ENCODE measurements around the gene GPC6. TPM values are rescaled to one million over a fixed set of nuclear protein-coding genes. Genes with fewer than 3 reads are reported as not detected.

Gene GPC6
- total RNA-seq, 3 donors from 2014 or later: 0.03 to 0.08 TPM; not detected in 1

GRCh38 chr13:93862259-93862658, 635.7 kb downstream of the GPC6 start:
- DNase-seq: no peak
- Mint-ChIP-seq H3K4me3 (no peak overlapping the region), H3K4me1 (ENCODE audit: low read depth) (no peaks in the 10 kb centered on the region), H3K9me3 (no peaks in the 10 kb centered on the region), H3K36me3 (ENCODE audit: insufficient read depth) (no peaks in the 10 kb centered on the region), H3K27me3 (ENCODE audit: low read depth) (peaks cover 5% of the 10 kb centered on the region)
- no peak for ATAC-seq

GRCh38 chr13:93865235-93865634, 638.6 kb downstream of the GPC6 start:
- Mint-ChIP-seq H3K4me3 (no peak overlapping the region), H3K9me3 (no peaks in the 10 kb centered on the region), H3K27me3 (ENCODE audit: low read depth) (no peaks in the 10 kb centered on the region), H3K4me1 (ENCODE audit: low read depth) (no peaks in the 10 kb centered on the region), H3K36me3 (ENCODE audit: insufficient read depth) (no peaks in the 10 kb centered on the region)
- ATAC-seq (no peak), DNase-seq (no peak)

GRCh38 chr13:93867481-93867880, 640.9 kb downstream of the GPC6 start:
- H3K9me3 Mint-ChIP-seq: no peaks in the 10 kb centered on the region
- H3K27me3 Mint-ChIP-seq (ENCODE audit: low read depth): no peaks in the 10 kb centered on the region
- ATAC-seq (no peak), DNase-seq (no peak)
- no peaks in the 10 kb centered on the region for H3K36me3 Mint-ChIP-seq (ENCODE audit: insufficient read depth)
- H3K4me3 Mint-ChIP-seq: no peak overlapping the region
- no peaks in the 10 kb centered on the region for H3K4me1 Mint-ChIP-seq (ENCODE audit: low read depth)

- no peaks in the 10 kb centered on the region for H3K9me3 Mint-ChIP-seq
- DNase-seq (no peak), ATAC-seq (no peak)
- no peaks in the 10 kb centered on the region for H3K27me3 Mint-ChIP-seq (ENCODE audit: low read depth)
- H3K4me1 Mint-ChIP-seq (ENCODE audit: low read depth): no peaks in the 10 kb centered on the region
- H3K4me3 Mint-ChIP-seq: no peak overlapping the region
- no peaks in the 10 kb centered on the region for H3K36me3 Mint-ChIP-seq (ENCODE audit: insufficient read depth)
These were observed 645.8 kb downstream of the GPC6 start for GRCh38 chr13:93872376-93872775.

GRCh38 chr13:93872786-93873347, 646.3 kb downstream of the GPC6 start:
- H3K4me3 Mint-ChIP-seq: no peak overlapping the region
- H3K36me3 Mint-ChIP-seq (ENCODE audit: insufficient read depth): no peaks in the 10 kb centered on the region
- no peaks in the 10 kb centered on the region for H3K27me3 Mint-ChIP-seq (ENCODE audit: low read depth)
- peaks cover 4% of the 10 kb centered on the region for H3K9me3 Mint-ChIP-seq
- no peak for ATAC-seq
- no peak for DNase-seq
- H3K4me1 Mint-ChIP-seq (ENCODE audit: low read depth): no peaks in the 10 kb centered on the region

GRCh38 chr13:93875547-93875946, 648.9 kb downstream of the GPC6 start:
- Mint-ChIP-seq H3K36me3 (ENCODE audit: insufficient read depth) (no peaks in the 10 kb centered on the region), H3K4me3 (no peak overlapping the region), H3K4me1 (ENCODE audit: low read depth) (no peaks in the 10 kb centered on the region), H3K27me3 (ENCODE audit: low read depth) (no peaks in the 10 kb centered on the region), H3K9me3 (peaks cover 7% of the 10 kb centered on the region)
- no peak for DNase-seq
- no peak for ATAC-seq

- Mint-ChIP-seq H3K4me3 (no peak overlapping the region), H3K4me1 (ENCODE audit: low read depth) (no peaks in the 10 kb centered on the region), H3K9me3 (peaks cover 7% of the 10 kb centered on the region)
These were observed 649.6 kb downstream of the GPC6 start for GRCh38 chr13:93876236-93876635.

GRCh38 chr13:93878675-93879074, 652.1 kb downstream of the GPC6 start:
- ATAC-seq (no peak), DNase-seq (no peak)
- Mint-ChIP-seq H3K4me1 (ENCODE audit: low read depth) (no peaks in the 10 kb centered on the region), H3K27me3 (ENCODE audit: low read depth) (no peaks in the 10 kb centered on the region), H3K9me3 (peaks cover 7% of the 10 kb centered on the region), H3K4me3 (no peak overlapping the region), H3K36me3 (ENCODE audit: insufficient read depth) (no peaks in the 10 kb centered on the region)

More at GRCh38 chr13:93876236-93876635, 649.6 kb downstream of the GPC6 start:
- Mint-ChIP-seq H3K27me3 (ENCODE audit: low read depth) (no peaks in the 10 kb centered on the region), H3K36me3 (ENCODE audit: insufficient read depth) (no peaks in the 10 kb centered on the region)
- ATAC-seq (no peak), DNase-seq (no peak)

- no peak for DNase-seq
- no peaks in the 10 kb centered on the region for H3K4me1 Mint-ChIP-seq (ENCODE audit: low read depth)
- no peaks in the 10 kb centered on the region for H3K36me3 Mint-ChIP-seq (ENCODE audit: insufficient read depth)
- no peaks in the 10 kb centered on the region for H3K27me3 Mint-ChIP-seq (ENCODE audit: low read depth)
- no peak for ATAC-seq
- H3K9me3 Mint-ChIP-seq: peaks cover 7% of the 10 kb centered on the region
- H3K4me3 Mint-ChIP-seq: no peak overlapping the region
These were observed 654.8 kb downstream of the GPC6 start for GRCh38 chr13:93881411-93881810.

- no peak for DNase-seq
- Mint-ChIP-seq H3K9me3 (peaks cover 7% of the 10 kb centered on the region), H3K4me3 (no peak overlapping the region), H3K36me3 (ENCODE audit: insufficient read depth) (no peaks in the 10 kb centered on the region), H3K4me1 (ENCODE audit: low read depth) (no peaks in the 10 kb centered on the region), H3K27me3 (ENCODE audit: low read depth) (no peaks in the 10 kb centered on the region)
- ATAC-seq: no peak
These were observed 655.6 kb downstream of the GPC6 start for GRCh38 chr13:93882086-93882651.

GRCh38 chr13:93889430-93889951, 662.9 kb downstream of the GPC6 start:
- Mint-ChIP-seq H3K27me3 (ENCODE audit: low read depth) (peaks cover 3% of the 10 kb centered on the region), H3K4me3 (no peak overlapping the region), H3K36me3 (ENCODE audit: insufficient read depth) (no peaks in the 10 kb centered on the region), H3K4me1 (ENCODE audit: low read depth) (no peaks in the 10 kb centered on the region), H3K9me3 (no peaks in the 10 kb centered on the region)
- peak; percentile 38 to 48 for ATAC-seq
- no peak for DNase-seq

- H3K9me3 Mint-ChIP-seq: no peaks in the 10 kb centered on the region
- no peak for DNase-seq
- H3K4me1 Mint-ChIP-seq (ENCODE audit: low read depth): no peaks in the 10 kb centered on the region
- no peaks in the 10 kb centered on the region for H3K36me3 Mint-ChIP-seq (ENCODE audit: insufficient read depth)
- H3K27me3 Mint-ChIP-seq (ENCODE audit: low read depth): peaks cover 2% of the 10 kb centered on the region
- H3K4me3 Mint-ChIP-seq: no peak overlapping the region
- no peak for ATAC-seq
These were observed 673.4 kb downstream of the GPC6 start for GRCh38 chr13:93899981-93900380.

- Mint-ChIP-seq H3K27me3 (ENCODE audit: low read depth) (peaks cover 2% of the 10 kb centered on the region), H3K4me3 (no peak overlapping the region), H3K9me3 (no peaks in the 10 kb centered on the region), H3K4me1 (ENCODE audit: low read depth) (no peaks in the 10 kb centered on the region), H3K36me3 (ENCODE audit: insufficient read depth) (no peaks in the 10 kb centered on the region)
- ATAC-seq: no peak
- DNase-seq: no peak
These were observed 674.1 kb downstream of the GPC6 start for GRCh38 chr13:93900731-93901130.

- Mint-ChIP-seq H3K4me3 (no peak overlapping the region), H3K36me3 (ENCODE audit: insufficient read depth) (no peaks in the 10 kb centered on the region), H3K4me1 (ENCODE audit: low read depth) (no peaks in the 10 kb centered on the region), H3K9me3 (no peaks in the 10 kb centered on the region), H3K27me3 (ENCODE audit: low read depth) (peaks cover 2% of the 10 kb centered on the region)
- ATAC-seq (no peak), DNase-seq (no peak)
These were observed 677.3 kb downstream of the GPC6 start for GRCh38 chr13:93903909-93904308.

GRCh38 chr13:93915269-93915809, 688.7 kb downstream of the GPC6 start:
- Mint-ChIP-seq H3K4me3 (no peak overlapping the region), H3K9me3 (no peaks in the 10 kb centered on the region), H3K4me1 (ENCODE audit: low read depth) (no peaks in the 10 kb centered on the region), H3K36me3 (ENCODE audit: insufficient read depth) (no peaks in the 10 kb centered on the region), H3K27me3 (ENCODE audit: low read depth) (peaks cover 2% of the 10 kb centered on the region)
- ATAC-seq (no peak), DNase-seq (no peak)
